Activated T-cell treated with anti-CD3 and anti-CD28 coated beads for 24 hours (primary cell): ENCODE data around the gene SMIM1.

Experiments used
- DNase-seq: peaks from one replicate; pipeline ENCODE4 v3.0.0-alpha.2; 2020; ENCODE audit warnings: low read depth

Gene SMIM1

GRCh38 chr1:3822421-3822820 is 49.9 kb downstream of the SMIM1 start:
- DNase-seq = no peak

GRCh38 chr1:3824650-3825049 is 52.1 kb downstream of the SMIM1 start:
- no peak for DNase-seq

- DNase-seq = no peak
Observed at GRCh38 chr1:3825356-3825755, 52.8 kb downstream of the SMIM1 start.
